ENCODE data around the gene C2CD2. TPM values are rescaled to one million over a fixed set of nuclear protein-coding genes. Genes with fewer than 3 reads are reported as not detected.

The C2CD2 gene
- total and polyA plus RNA-seq, 2 of the 8 experiments (the other 6 are each of a cell fraction or from before 2014, with no cell fraction given): 10.4 to 13.0 TPM

DNA sequence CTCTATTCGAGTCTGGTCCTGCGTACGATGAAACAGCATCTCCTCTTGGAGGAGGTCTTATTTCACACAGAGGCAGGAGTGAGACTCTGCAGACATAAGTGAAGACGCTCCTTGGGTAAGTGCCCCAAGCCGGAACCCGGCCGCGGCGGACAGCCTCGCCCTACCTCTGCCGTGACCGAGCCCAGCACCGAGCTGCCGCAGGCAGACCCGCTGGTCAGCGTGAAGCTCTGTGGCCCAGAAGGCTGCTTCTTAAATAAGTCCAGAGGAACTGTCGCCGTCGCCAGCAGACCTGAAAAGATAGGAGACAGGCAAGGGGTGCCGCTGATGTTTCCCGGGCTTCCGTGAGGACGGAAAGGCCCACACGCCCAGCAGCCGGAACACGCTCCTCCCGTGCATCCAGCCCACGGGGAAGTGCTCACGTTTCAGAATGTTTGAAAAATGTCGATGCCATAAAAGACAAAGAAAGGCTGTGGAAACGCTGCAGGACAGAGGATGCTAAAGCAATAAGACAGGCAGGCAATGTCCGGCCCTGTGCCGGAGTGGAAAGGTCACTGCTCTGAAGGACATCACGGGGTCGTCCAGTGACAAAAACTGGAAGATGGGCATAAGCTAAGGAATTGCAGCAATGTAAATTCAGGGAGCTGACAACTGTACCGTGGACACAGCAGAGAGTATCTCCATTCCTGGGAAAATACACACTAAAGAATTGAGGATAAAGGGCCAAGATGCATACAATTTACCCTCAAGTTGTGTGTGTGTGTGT is 46.1 kb downstream of the C2CD2 start:
- Histone ChIP-seq H2BK120ac (replicated peaks; ENCODE audit: low read depth, low read length) (no peak overlapping the region), H3K14ac (ENCODE audit: insufficient read length) (no peak overlapping the region), H3K4me2 (ENCODE audit: insufficient read depth in 1 of 2, low read depth in 2 of 2, low read length in 2 of 2) (no peak overlapping the region), H4K8ac (ENCODE audit: extremely low read depth, insufficient read depth, low read length) (no peak overlapping the region), H2BK5ac (ENCODE audit: low read depth, low read length) (no peak overlapping the region), H3K23me2 (ENCODE audit: low read depth, low read length) (no peaks in the 10 kb centered on the region), H2BK15ac (ENCODE audit: low read length) (no peak overlapping the region), H3K27me3 (replicated peaks in 1 of 4; ENCODE audit: control insufficient read depth in 3 of 4, extremely low read depth in 1 of 4, insufficient read depth in 3 of 4, low read length in 3 of 4) (no peaks in the 10 kb centered on the region), H3K27ac (ENCODE audit: low read depth, low read length) (no peak overlapping the region; the same call in 1 of the 2 replicates), H3K9ac (replicated peaks in 1 of 4; ENCODE audit: extremely low read depth in 1 of 4, low read depth in 3 of 4, low read length in 3 of 4) (no peak overlapping the region), H3K4ac (replicated peaks; ENCODE audit: insufficient read length, low read depth, low read length) (no peak overlapping the region), H4K20me1 (replicated peaks in 1 of 2; ENCODE audit: control insufficient read depth in 1 of 2, insufficient read depth in 2 of 2, low read length in 2 of 2) (no peaks in the 10 kb centered on the region), H3K18ac (ENCODE audit: extremely low read depth, low read length) (no peak overlapping the region), H2BK12ac (ENCODE audit: low read depth, low read length) (no peak overlapping the region), H2AK5ac (ENCODE audit: low read depth, low read length) (no peak overlapping the region), H3K4me3 (ENCODE audit: extremely low read depth in 1 of 4, insufficient read depth in 2 of 4, low read depth in 3 of 4, low read length in 4 of 4) (no peak overlapping the region), H3K56ac (replicated peaks; ENCODE audit: insufficient read length, low read depth, low read length) (no peak overlapping the region), H3K36me3 (ENCODE audit: control insufficient read depth in 2 of 4, insufficient read depth in 4 of 4, low read length in 3 of 4) (no peaks in the 10 kb centered on the region; a peak in 2 of 8 replicates), H3K4me1 (replicated peaks in 1 of 4; ENCODE audit: control insufficient read depth in 3 of 4, insufficient read depth in 4 of 4, low read length in 3 of 4) (no peaks in the 10 kb centered on the region; a peak in 1 of 7 replicates), H3K9me3 (ENCODE audit: insufficient read depth in 2 of 2, low read depth in 1 of 2, low read length in 1 of 2) (no peaks in the 10 kb centered on the region), H3K79me1 (ENCODE audit: low read depth, low read length) (no peaks in the 10 kb centered on the region), H3K23ac (ENCODE audit: insufficient read length) (peak overlapping the region; percentile 33), H3K79me2 (ENCODE audit: control insufficient read depth in 1 of 2, insufficient read depth in 2 of 2, low read length in 2 of 2) (no peaks in the 10 kb centered on the region), H2BK20ac (ENCODE audit: low read length) (no peak overlapping the region), H2AFZ (ENCODE audit: low read length) (no peak overlapping the region), H4K91ac (replicated peaks; ENCODE audit: insufficient read length, low read length) (no peak overlapping the region), H4K5ac (ENCODE audit: insufficient read length, low read depth, low read length) (no peak overlapping the region)
- ChIA-PET POLR2A (ENCODE audit: partially characterized antibody) (no interaction called here), CTCF (ENCODE audit: partially characterized antibody) (interaction anchor here (0.8 to 1.1 kb wide), 2 partner anchors 88 to 91 kb away, joined by 3 read pairs; no protein-coding TSS in a partner anchor)
- WGBS, 2 experiments (ENCODE audit: extremely low coverage in 1 of 2, insufficient coverage in 1 of 2, insufficient read length in 1 of 2, insufficient replicate concordance in 2 of 2, low coverage in 1 of 2, low lambda C conversion rate in 2 of 2, missing lambda C conversion rate in 1 of 2): 94% methylated on average over 36 of the region's 36 CpGs; no CpG with 5 or more reads in 1 of the 2 experiments
- no peak for FAIRE-seq
- no peak for DNase-seq (ENCODE audit: low read depth in 1 of 2, low spot score in 2 of 2)
- TF ChIP-seq MAFK (IDR thresholded peaks at IDR 0.05; ENCODE audit: low read depth, low read length): no peak
- TF ChIP-seq KDM1A (IDR thresholded peaks at IDR 0.05; ENCODE audit: borderline replicate concordance, low read length): no peak
- no peak for TF ChIP-seq POLR2AphosphoS5 (IDR thresholded peaks at IDR 0.05; ENCODE audit: low read depth, low read length)
- no peak for TF ChIP-seq RXRA (IDR thresholded peaks at IDR 0.05; ENCODE audit: insufficient read depth, low read depth, low read length)
